Lower lobe of right lung (tissue), 2 donors: ENCODE results near the gene SLC19A3. TPM values are rescaled to one million over a fixed set of nuclear protein-coding genes. Genes with fewer than 3 reads are reported as not detected.

Experiments used
- ATAC-seq, 2 donors: fragments of 200-7000 bp; cut with Tn5 transposase; one replicate each; pipeline ENCODE4 v1.9.1; 2020 to 2022; ENCODE audit warnings: mild to moderate bottlenecking in 2 of 2, moderate library complexity in 2 of 2
- DNase-seq: peaks from one replicate; pipeline ENCODE4 v3.0.0-alpha.2; 2020
- H3K27ac ChIP-seq: fragments of 200-600 bp; one replicate; pipeline ENCODE4 v1.8.0; 2022
- H3K27me3 ChIP-seq: fragments of 200-600 bp; one replicate; pipeline ENCODE4 v1.8.0; 2022; ENCODE audit warnings: low read depth
- H3K36me3 ChIP-seq: fragments of 200-600 bp; one replicate; pipeline ENCODE4 v1.8.0; 2022; ENCODE audit warnings: mild to moderate bottlenecking
- H3K4me1 ChIP-seq: fragments of 200-600 bp; one replicate; pipeline ENCODE4 v1.8.0; 2022
- H3K4me3 ChIP-seq: fragments of 200-600 bp; one replicate; pipeline ENCODE4 v1.8.0; 2022; ENCODE audit warnings: mild to moderate bottlenecking
- H3K9me3 ChIP-seq: fragments of 200-600 bp; one replicate; pipeline ENCODE4 v1.8.0; 2022
- CTCF ChIP-seq: fragments of 200-600 bp; IDR thresholded peaks from one replicate; pipeline ENCODE4 v1.8.0; 2022; ENCODE audit warnings: antibody characterized with exemption, mild to moderate bottlenecking
- intact Hi-C: fragments of 100-400 bp; cut with DNase I; formaldehyde crosslinking; loops from one replicate; pipeline ENCODE4 v1.11.0; 2022
- total RNA-seq: library from RNA; stranded (reverse); fragmentation: NEBNext Ultra II Directional; extraction: Animal tissue kit (Norgen Biotek cat#: 25700); gene quantifications from one replicate; pipeline ENCODE4 v1.2.1, GENCODE V29; 2021
- donor health status: DM: no; HTN: yes; CAD: no; lungs with severe emphysema.

The SLC19A3 gene
- total RNA-seq, 1 donor from 2014 or later: 40.7 TPM

DNA sequence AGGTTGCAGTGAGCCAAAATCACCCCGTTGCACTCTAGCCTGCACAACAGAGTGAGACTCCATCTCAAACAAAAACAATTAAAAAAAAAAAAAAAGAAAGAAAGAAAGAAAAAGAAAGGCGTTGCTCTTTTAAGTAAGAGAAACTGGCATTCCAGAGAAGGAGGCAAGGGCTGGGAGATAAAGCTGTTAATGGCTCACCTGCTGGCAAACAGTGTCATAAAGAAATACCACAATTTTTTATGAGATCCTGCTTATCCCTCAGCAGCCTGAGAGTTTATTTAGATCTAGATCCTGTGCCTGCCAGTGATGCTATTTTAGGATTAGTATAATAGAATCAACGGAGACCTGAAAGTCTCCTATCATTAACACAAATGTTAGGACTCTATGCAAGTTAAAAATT lies 16.3 kb downstream of the SLC19A3 start:
- no peak for ATAC-seq
- Histone ChIP-seq H3K27me3 (no peaks in the 10 kb centered on the region), H3K4me3 (no peak overlapping the region), H3K9me3 (peaks cover 3% of the 10 kb centered on the region), H3K4me1 (peaks cover 21% of the 10 kb centered on the region), H3K36me3 (no peaks in the 10 kb centered on the region), H3K27ac (no peak overlapping the region)
- TF ChIP-seq CTCF: no peak
- intact Hi-C loops: no loop called here
- no peak for DNase-seq

- H3K27ac ChIP-seq: no peak overlapping the region
- no peak for TF ChIP-seq CTCF
- DNase-seq (no peak), ATAC-seq (no peak)
- peaks cover 1% of the 10 kb centered on the region for H3K9me3 ChIP-seq
- H3K4me1 ChIP-seq: peaks cover 5% of the 10 kb centered on the region
- no peak overlapping the region for H3K4me3 ChIP-seq
- H3K27me3 ChIP-seq: no peaks in the 10 kb centered on the region
- intact Hi-C loops: no loop called here
- H3K36me3 ChIP-seq: no peaks in the 10 kb centered on the region
Observed at GRCh38 chr2:227696990-227697679, 20.7 kb downstream of the SLC19A3 start.

- no peaks in the 10 kb centered on the region for H3K9me3 ChIP-seq
- H3K4me3 ChIP-seq: no peak overlapping the region
- TF ChIP-seq CTCF: no peak
- DNase-seq (no peak), ATAC-seq (no peak)
- no peaks in the 10 kb centered on the region for H3K27me3 ChIP-seq
- no peaks in the 10 kb centered on the region for H3K36me3 ChIP-seq
- intact Hi-C loops: no loop called here
- H3K4me1 ChIP-seq: peaks cover 6% of the 10 kb centered on the region
- no peak overlapping the region for H3K27ac ChIP-seq
Observed at GRCh38 chr2:227687189-227687588, 30.6 kb downstream of the SLC19A3 start.

- intact Hi-C loops: no loop called here
- no peak for TF ChIP-seq CTCF
Observed at GRCh38 chr2:227684258-227684657, 33.6 kb downstream of the SLC19A3 start.

DNA sequence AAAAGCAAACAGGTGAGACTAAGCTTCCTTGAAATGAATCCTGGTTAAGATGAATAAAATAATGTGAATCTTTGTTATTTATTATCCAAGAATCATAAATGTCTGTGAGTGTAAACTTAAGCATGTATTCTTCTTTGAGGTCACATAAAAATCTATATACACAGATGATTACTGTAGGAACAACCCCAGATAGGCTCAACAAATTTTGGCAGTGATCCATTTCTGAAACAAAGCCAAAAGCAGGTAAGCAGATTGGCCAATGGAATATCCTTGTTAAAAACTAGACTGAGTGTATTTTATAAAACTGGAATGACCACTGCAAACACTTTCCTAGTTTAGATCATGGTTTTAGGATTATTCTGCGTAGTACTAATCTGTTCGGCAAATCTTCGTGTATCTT lies 39.9 kb downstream of the SLC19A3 start:
- intact Hi-C loops: no loop called here
- ATAC-seq: no peak

More at GRCh38 chr2:227684258-227684657, 33.6 kb downstream of the SLC19A3 start:
- DNase-seq (peak; percentile 52), ATAC-seq (peak; percentile 73)
- Histone ChIP-seq H3K9me3 (no peaks in the 10 kb centered on the region), H3K36me3 (no peaks in the 10 kb centered on the region), H3K27me3 (no peaks in the 10 kb centered on the region), H3K27ac (no peak overlapping the region), H3K4me3 (no peak overlapping the region), H3K4me1 (peaks cover 6% of the 10 kb centered on the region)

More for the DNA sequence above, 39.9 kb downstream of the SLC19A3 start:
- Histone ChIP-seq H3K4me3 (no peak overlapping the region), H3K9me3 (no peaks in the 10 kb centered on the region), H3K4me1 (no peaks in the 10 kb centered on the region), H3K27me3 (no peaks in the 10 kb centered on the region), H3K36me3 (no peaks in the 10 kb centered on the region), H3K27ac (no peak overlapping the region)
- no peak for TF ChIP-seq CTCF
- no peak for DNase-seq
